Measurements from ENCODE around the gene SPRR2E. TPM values are rescaled to one million over a fixed set of nuclear protein-coding genes. Genes with fewer than 3 reads are reported as not detected.
A peak's percentile ranks its signal among the peaks of the same experiment; 100 is the strongest.
"Not testable (repeated sequence)": the region's sequence is repeated elsewhere in the genome, so short reads cannot be mapped to it uniquely, and the experiment has no call there.

SPRR2E gene
- total and polyA plus RNA-seq, 2 experiments from 2014 or later = not detected

DNA sequence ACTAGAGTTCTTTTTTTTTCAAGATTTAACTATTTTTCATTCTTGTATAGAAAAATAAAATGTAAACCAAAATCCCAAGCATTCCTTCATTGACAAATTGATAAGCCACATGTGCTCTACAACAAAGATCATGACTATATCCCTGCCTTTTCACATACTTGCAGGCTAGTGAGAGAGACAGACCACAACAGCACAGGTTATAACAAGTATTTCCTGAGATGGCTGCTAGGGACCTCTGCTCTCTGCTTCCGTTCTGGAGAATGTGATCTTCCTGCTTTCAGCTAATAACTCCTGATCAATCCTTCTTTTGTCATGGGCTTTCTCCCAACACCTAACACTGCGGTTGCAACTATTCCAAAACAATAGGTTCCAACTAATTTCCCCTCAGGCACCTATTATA lies 33.0 kb upstream of the SPRR2E start:
- Histone ChIP-seq H3K4me3 (no peak overlapping the region), H3K9me3 (ENCODE audit: low read depth) (no peaks in the 10 kb centered on the region), H3K27ac (no peak overlapping the region), H3K27me3 (no peaks in the 10 kb centered on the region), H3K36me3 (no peaks in the 10 kb centered on the region), H3K4me1 (ENCODE audit: low read depth) (peaks cover 2% of the 10 kb centered on the region)
- no peak for DNase-seq (ENCODE audit: low read depth in 1 of 2, low spot score in 1 of 2)
- TF ChIP-seq, protein P1, sequence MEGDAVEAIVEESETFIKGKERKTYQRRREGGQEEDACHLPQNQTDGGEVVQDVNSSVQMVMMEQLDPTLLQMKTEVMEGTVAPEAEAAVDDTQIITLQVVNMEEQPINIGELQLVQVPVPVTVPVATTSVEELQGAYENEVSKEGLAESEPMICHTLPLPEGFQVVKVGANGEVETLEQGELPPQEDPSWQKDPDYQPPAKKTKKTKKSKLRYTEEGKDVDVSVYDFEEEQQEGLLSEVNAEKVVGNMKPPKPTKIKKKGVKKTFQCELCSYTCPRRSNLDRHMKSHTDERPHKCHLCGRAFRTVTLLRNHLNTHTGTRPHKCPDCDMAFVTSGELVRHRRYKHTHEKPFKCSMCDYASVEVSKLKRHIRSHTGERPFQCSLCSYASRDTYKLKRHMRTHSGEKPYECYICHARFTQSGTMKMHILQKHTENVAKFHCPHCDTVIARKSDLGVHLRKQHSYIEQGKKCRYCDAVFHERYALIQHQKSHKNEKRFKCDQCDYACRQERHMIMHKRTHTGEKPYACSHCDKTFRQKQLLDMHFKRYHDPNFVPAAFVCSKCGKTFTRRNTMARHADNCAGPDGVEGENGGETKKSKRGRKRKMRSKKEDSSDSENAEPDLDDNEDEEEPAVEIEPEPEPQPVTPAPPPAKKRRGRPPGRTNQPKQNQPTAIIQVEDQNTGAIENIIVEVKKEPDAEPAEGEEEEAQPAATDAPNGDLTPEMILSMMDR (IDR thresholded peaks at IDR 0.05; ENCODE audit: low read depth, low read length) = no peak

DNA sequence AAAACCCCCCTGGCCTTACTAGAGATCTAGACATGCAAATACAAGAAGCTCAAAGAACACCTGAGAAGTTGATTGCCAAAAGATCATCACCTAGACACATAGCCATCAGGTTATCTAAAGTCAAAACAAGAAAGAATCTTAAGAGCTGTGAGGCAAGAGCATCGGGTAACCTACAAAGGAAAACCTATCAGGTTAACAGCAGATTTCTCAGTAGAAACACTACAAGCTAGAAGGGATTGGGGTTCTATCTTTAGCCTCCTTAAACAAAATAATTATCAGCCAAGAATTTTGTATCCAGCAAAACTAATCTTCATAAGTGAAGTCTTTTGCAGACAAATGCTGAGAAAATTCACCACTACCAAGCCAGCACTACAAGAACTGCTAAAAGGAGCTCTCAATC lies 31.2 kb upstream of the SPRR2E start:
- H3K36me3 ChIP-seq = no peaks in the 10 kb centered on the region
- TF ChIP-seq, protein P1 (IDR thresholded peaks at IDR 0.05; ENCODE audit: low read depth, low read length) = no peak
- H3K9me3 ChIP-seq (ENCODE audit: low read depth) = no peaks in the 10 kb centered on the region
- no peak overlapping the region for H3K27ac ChIP-seq
- H3K27me3 ChIP-seq = no peaks in the 10 kb centered on the region
- no peak overlapping the region for H3K4me3 ChIP-seq
- H3K4me1 ChIP-seq (ENCODE audit: low read depth) = peaks cover 2% of the 10 kb centered on the region
- DNase-seq (ENCODE audit: low read depth in 1 of 2, low spot score in 1 of 2) = no peak

DNA sequence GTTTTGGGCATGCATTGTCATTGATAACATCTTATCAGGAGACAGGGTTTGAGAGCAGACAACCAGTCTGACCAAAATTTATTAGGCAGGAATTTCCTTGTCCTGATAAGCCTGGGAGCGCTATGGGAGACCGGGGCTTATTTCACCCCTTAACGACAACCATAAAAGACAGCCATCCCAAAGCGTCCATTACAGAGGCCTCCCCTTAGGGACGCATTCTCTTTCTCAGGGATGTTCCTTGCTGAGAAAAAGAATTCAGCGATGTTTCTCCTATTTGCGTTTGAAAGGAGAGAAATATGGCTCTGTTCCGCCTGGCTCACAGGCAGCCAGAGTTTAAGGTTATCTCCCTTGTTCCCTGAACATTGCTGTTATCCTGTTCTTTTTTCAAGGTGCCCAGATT lies 29.5 kb upstream of the SPRR2E start:
- not testable (repeated sequence) for H3K4me1 ChIP-seq (ENCODE audit: low read depth); H3K4me3 ChIP-seq; H3K9me3 ChIP-seq (ENCODE audit: low read depth); H3K27me3 ChIP-seq; H3K27ac ChIP-seq; H3K36me3 ChIP-seq; DNase-seq (ENCODE audit: low read depth in 1 of 2, low spot score in 1 of 2)

DNA sequence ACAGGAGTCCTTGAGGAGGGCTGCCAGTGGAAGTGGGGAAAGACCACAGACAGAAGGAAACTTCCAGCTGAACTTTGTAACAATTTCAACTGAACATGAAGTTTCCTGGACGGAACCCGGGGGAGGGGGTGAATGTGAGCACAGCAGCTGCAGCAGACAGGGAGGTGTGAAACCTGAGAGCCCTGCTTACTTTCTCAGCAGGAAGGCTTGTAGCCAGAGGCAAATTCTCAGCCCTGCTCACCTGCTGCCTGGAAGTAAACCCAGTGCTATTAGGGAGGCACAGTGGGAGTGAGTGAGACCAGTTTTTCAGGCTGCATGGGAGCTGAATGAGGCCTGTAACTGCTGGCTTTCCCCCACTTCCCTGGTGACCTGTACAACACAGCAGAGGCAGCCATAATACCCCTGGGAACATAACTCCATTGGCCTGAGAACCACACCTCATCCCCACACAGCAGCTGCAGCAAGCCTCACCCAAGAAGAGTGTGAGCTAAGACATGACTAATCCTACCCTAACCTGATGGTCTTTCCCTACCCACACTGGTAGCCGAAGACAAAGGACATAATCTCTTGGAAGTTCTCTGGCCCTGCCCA lies 28.6 kb upstream of the SPRR2E start:
- peak in 1 of 2 donors; percentile 27 for DNase-seq (ENCODE audit: low read depth in 1 of 2, low spot score in 1 of 2)
- no peaks in the 10 kb centered on the region for H3K9me3 ChIP-seq (ENCODE audit: low read depth)
- peak overlapping the region; percentile 51 for H3K27ac ChIP-seq
- no peaks in the 10 kb centered on the region for H3K27me3 ChIP-seq
- H3K4me1 ChIP-seq (ENCODE audit: low read depth) = peaks cover 2% of the 10 kb centered on the region
- TF ChIP-seq, protein P1 (IDR thresholded peaks at IDR 0.05; ENCODE audit: low read depth, low read length) = no peak
- no peak overlapping the region for H3K4me3 ChIP-seq
- no peaks in the 10 kb centered on the region for H3K36me3 ChIP-seq

DNA sequence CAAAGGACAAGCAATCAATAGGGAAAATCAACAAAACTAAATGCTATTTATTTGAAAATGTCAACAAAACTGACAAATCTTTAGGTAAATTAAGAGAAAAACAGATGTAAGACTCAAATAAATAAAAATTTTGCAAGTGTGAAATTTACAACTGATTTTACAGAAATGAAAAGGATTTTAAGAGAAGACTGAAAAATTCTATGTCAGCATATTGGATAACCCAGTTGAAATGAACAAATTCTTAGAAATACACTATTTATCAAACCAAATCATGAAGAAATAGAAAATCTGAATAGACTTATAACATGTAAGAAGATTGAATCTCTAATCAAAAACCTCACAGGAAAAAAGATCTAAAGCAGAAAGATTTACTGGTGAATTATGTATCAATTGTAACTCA lies 26.6 kb upstream of the SPRR2E start:
- TF ChIP-seq, protein P1 (IDR thresholded peaks at IDR 0.05; ENCODE audit: low read depth, low read length) = no peak
- H3K4me3 ChIP-seq = no peak overlapping the region

DNA sequence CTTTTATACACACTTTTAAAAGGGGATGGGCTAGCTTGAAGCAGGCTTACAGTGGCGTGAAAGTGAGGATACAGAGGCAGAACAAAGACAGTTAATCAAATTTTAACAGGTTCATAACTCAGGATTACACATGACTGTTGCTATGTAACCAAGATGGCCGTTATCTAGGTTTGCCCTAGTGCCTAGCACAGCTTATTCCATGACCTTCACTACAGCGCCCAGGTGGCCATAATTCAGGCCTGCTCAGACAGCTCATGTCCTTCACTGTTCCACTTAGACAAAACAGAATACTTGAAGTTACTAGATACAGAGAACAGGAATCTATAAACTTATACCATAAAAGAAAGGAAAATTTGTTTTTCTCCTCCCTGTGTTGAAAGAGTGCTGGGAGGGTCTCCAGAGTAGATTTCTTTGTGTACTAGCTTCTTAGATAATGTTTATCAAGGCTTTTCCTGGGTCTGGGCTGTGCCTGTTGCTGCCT lies 25.2 kb upstream of the SPRR2E start:
- TF ChIP-seq, protein P1 (IDR thresholded peaks at IDR 0.05; ENCODE audit: low read depth, low read length) = no peak
- peaks cover 2% of the 10 kb centered on the region for H3K4me1 ChIP-seq (ENCODE audit: low read depth)
- DNase-seq (ENCODE audit: low read depth in 1 of 2, low spot score in 1 of 2) = peak in 1 of 2 donors; percentile 6
- no peaks in the 10 kb centered on the region for H3K27me3 ChIP-seq
- H3K9me3 ChIP-seq (ENCODE audit: low read depth) = no peaks in the 10 kb centered on the region
- H3K4me3 ChIP-seq = no peak overlapping the region
- H3K27ac ChIP-seq = peak overlapping the region; percentile 55
- H3K36me3 ChIP-seq = no peaks in the 10 kb centered on the region

More for the DNA sequence above, 26.6 kb upstream of the SPRR2E start:
- no peak overlapping the region for H3K27ac ChIP-seq
- no peaks in the 10 kb centered on the region for H3K27me3 ChIP-seq
- H3K9me3 ChIP-seq (ENCODE audit: low read depth) = no peaks in the 10 kb centered on the region
- H3K4me1 ChIP-seq (ENCODE audit: low read depth) = peaks cover 2% of the 10 kb centered on the region
- no peak for DNase-seq (ENCODE audit: low read depth in 1 of 2, low spot score in 1 of 2)
- H3K36me3 ChIP-seq = no peaks in the 10 kb centered on the region

DNA sequence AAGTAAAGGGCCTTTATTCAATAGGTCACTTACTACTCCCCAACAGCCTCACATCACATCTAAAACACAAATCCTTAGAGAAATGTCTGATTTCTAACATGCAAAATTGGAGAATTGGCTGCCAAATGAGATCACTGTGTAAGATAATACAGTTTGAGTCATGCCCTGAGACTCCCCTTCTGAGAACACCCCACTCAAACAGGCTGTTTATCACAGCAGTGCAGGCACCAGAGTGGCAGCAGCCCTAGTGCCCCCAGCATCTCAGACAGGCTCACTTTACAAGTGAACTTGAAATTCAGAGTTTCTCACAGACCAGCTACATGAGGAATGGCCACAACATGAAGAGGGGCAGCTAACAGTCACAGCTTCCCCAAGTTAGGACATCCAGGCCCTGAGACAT lies 20.9 kb upstream of the SPRR2E start:
- not testable (repeated sequence) for DNase-seq (ENCODE audit: low read depth in 1 of 2, low spot score in 1 of 2); H3K36me3 ChIP-seq; H3K27ac ChIP-seq; H3K27me3 ChIP-seq; H3K9me3 ChIP-seq (ENCODE audit: low read depth); H3K4me3 ChIP-seq; H3K4me1 ChIP-seq (ENCODE audit: low read depth)

All from cardiac muscle cell (in vitro differentiated cells and primary cell).